Measurements from ENCODE around the gene PHLPP1. TPM values are rescaled to one million over a fixed set of nuclear protein-coding genes. Genes with fewer than 3 reads are reported as not detected.

PHLPP1 gene
- total RNA-seq, 1 experiment from 2014 or later: 28.0 TPM

DNA sequence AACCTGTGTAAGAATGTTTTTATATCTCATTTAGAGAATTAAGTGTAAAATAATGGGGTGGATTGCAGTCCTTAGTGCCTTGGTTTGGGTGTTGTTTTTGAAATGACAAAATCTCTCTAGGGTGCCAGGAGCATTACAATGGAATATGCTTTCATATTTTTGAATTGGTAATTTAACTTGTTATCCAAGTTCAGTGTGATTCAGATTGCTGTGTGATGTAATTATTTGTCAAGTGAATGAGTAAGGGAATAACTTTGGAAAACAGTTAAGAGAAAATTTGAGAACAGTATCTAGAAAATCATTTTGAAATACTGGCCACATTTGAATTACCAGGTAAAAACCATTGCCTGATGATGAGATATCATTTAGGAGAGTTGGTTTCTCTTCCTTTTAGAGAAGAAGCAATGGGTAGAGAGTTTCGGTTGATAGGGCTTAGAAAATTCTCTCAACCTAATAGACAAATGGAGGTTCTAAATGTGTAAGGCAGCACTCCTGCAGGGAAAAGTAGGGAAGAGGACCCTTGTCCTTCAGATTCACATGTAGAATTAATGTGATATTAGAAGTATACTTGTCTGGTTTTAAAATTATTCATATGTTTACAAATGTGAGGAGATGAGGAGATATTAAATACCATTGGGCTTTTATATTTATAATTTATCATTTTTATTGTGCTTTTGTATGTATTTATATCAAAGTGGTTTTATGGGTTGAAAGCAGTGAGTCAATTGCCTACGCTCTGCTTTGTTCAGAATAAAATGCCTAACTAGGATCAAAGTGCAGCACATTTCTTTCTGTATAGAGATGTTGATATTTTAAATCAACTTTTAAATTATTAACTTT, 124.8 kb downstream of the PHLPP1 start:
- Mint-ChIP-seq H3K27me3 (ENCODE audit: unreplicated experiment) (no peaks in the 10 kb centered on the region), H3K27ac (ENCODE audit: unreplicated experiment) (peak overlapping the region; percentile 86), H3K4me1 (ENCODE audit: low read depth, unreplicated experiment) (peaks cover 36% of the 10 kb centered on the region), H3K36me3 (ENCODE audit: insufficient read depth, unreplicated experiment) (no peaks in the 10 kb centered on the region), H3K4me3 (ENCODE audit: low read depth, unreplicated experiment) (no peak overlapping the region), H3K9me3 (ENCODE audit: low read depth, unreplicated experiment) (no peaks in the 10 kb centered on the region)
- TF ChIP-seq, protein P1, sequence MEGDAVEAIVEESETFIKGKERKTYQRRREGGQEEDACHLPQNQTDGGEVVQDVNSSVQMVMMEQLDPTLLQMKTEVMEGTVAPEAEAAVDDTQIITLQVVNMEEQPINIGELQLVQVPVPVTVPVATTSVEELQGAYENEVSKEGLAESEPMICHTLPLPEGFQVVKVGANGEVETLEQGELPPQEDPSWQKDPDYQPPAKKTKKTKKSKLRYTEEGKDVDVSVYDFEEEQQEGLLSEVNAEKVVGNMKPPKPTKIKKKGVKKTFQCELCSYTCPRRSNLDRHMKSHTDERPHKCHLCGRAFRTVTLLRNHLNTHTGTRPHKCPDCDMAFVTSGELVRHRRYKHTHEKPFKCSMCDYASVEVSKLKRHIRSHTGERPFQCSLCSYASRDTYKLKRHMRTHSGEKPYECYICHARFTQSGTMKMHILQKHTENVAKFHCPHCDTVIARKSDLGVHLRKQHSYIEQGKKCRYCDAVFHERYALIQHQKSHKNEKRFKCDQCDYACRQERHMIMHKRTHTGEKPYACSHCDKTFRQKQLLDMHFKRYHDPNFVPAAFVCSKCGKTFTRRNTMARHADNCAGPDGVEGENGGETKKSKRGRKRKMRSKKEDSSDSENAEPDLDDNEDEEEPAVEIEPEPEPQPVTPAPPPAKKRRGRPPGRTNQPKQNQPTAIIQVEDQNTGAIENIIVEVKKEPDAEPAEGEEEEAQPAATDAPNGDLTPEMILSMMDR (IDR thresholded peaks at IDR 0.05; ENCODE audit: unreplicated experiment): no peak
- CTCF ChIA-PET: no interaction called here
- no peak for DNase-seq
- BruUV-seq (replicated peaks): no TSS peak
- intact Hi-C loops (cut with micrococcal nuclease; ENCODE audit: unreplicated experiment): no loop called here

DNA sequence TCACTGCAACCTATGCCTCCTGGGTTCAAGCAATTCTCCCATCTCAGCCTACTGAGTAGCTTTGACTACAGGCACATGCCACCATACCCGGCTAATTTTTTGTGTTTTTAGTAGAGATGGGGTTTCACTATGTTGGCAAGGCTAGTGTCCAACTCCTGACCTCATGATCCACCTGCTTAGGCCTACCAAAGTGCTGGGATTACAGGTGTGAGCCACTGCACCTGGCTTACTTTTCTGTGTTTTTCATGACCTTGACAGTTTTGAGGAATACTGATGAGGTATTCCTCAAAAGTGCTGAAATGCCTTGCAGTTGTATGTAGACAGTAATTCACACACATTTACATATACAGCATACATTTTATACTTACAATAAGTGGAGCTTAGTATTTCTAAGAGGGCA, 126.1 kb downstream of the PHLPP1 start:
- intact Hi-C loops (cut with micrococcal nuclease; ENCODE audit: unreplicated experiment): no loop called here
- H3K9me3 Mint-ChIP-seq (ENCODE audit: low read depth, unreplicated experiment): no peaks in the 10 kb centered on the region
- DNase-seq: no peak
- TF ChIP-seq, protein P1 (IDR thresholded peaks at IDR 0.05; ENCODE audit: unreplicated experiment): no peak
- H3K4me1 Mint-ChIP-seq (ENCODE audit: low read depth, unreplicated experiment): peaks cover 35% of the 10 kb centered on the region
- no peaks in the 10 kb centered on the region for H3K36me3 Mint-ChIP-seq (ENCODE audit: insufficient read depth, unreplicated experiment)
- H3K4me3 Mint-ChIP-seq (ENCODE audit: low read depth, unreplicated experiment): no peak overlapping the region
- H3K27ac Mint-ChIP-seq (ENCODE audit: unreplicated experiment): no peak overlapping the region
- no peaks in the 10 kb centered on the region for H3K27me3 Mint-ChIP-seq (ENCODE audit: unreplicated experiment)
- CTCF ChIA-PET: no interaction called here
- TSS peak; percentile 7 for BruUV-seq (replicated peaks)

DNA sequence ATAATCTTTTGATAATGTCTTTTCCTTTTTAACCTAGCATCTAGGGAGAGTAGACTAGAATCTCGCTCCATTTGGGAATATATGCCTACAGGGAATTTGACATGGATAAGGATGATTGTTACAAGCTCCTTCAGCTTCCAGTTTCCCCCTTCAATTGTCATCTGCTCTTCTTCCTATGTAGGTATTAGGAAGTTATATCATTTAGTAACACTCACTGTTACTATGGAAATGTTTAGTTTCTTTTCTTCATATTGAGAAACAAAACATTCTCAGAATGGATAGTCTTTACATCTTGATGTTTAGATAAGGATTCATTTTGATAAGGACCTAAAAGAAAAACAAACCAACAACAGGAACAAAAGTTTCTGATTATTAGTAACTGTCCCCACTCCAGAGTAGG, 127.6 kb downstream of the PHLPP1 start:
- Mint-ChIP-seq H3K36me3 (ENCODE audit: insufficient read depth, unreplicated experiment) (no peaks in the 10 kb centered on the region), H3K9me3 (ENCODE audit: low read depth, unreplicated experiment) (no peaks in the 10 kb centered on the region), H3K27me3 (ENCODE audit: unreplicated experiment) (no peaks in the 10 kb centered on the region), H3K27ac (ENCODE audit: unreplicated experiment) (no peak overlapping the region), H3K4me3 (ENCODE audit: low read depth, unreplicated experiment) (no peak overlapping the region), H3K4me1 (ENCODE audit: low read depth, unreplicated experiment) (peaks cover 29% of the 10 kb centered on the region)
- DNase-seq: no peak
- TF ChIP-seq, protein P1 (IDR thresholded peaks at IDR 0.05; ENCODE audit: unreplicated experiment): no peak
- intact Hi-C loops (cut with micrococcal nuclease; ENCODE audit: unreplicated experiment): no loop called here
- CTCF ChIA-PET: interaction anchor here (0.5 kb wide), 1 partner anchor 215 kb away, joined by 3 read pairs; no protein-coding TSS in a partner anchor
- BruUV-seq (replicated peaks): no TSS peak

DNA sequence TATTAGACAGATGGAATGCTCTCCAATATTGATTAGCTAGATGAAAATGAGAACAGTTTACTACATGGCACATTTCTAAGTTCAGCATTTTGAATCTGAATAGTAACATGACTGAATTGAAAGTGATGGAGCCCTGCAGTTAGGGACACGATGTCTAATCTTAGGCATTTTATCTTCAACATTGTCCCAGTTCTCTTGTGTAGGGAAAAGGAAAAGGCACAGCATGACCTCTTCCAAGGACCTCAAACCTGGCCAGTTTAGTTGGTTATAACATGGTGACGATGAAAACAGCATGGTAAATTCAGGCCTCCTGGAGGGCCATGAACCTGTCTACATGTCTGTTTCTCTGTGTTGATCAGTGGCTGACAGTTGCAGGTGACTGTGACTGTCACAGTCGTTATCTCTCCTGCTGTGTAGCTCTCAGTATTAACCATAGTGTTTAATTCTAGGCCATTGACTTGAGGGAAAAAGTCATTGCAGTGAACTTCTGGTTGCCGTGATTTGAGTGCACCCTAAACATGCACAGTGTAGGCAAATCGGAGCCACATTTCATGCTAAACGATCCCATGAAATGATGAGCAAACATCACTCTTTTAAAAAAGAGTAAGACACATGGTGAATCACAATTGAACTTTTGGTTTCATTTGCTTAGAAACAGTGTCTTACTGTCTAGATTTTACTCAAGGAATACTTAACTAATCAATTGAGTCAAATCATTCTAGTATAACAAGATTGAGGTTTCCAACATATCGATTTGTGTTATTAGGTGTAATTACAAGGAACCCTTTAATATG, 129.7 kb downstream of the PHLPP1 start:
- peaks cover 8% of the 10 kb centered on the region for H3K4me1 Mint-ChIP-seq (ENCODE audit: low read depth, unreplicated experiment)
- no peak for DNase-seq
- H3K4me3 Mint-ChIP-seq (ENCODE audit: low read depth, unreplicated experiment): no peak overlapping the region
- H3K27me3 Mint-ChIP-seq (ENCODE audit: unreplicated experiment): no peaks in the 10 kb centered on the region
- TF ChIP-seq, protein P1 (IDR thresholded peaks at IDR 0.05; ENCODE audit: unreplicated experiment): no peak
- H3K36me3 Mint-ChIP-seq (ENCODE audit: insufficient read depth, unreplicated experiment): no peaks in the 10 kb centered on the region
- no TSS peak for BruUV-seq (replicated peaks)
- CTCF ChIA-PET: no interaction called here
- intact Hi-C loops (cut with micrococcal nuclease; ENCODE audit: unreplicated experiment): no loop called here
- no peaks in the 10 kb centered on the region for H3K9me3 Mint-ChIP-seq (ENCODE audit: low read depth, unreplicated experiment)
- no peak overlapping the region for H3K27ac Mint-ChIP-seq (ENCODE audit: unreplicated experiment)

Measured in Calu3 (cell line).